Limb (tissue), 2 donors: ENCODE measurements around the gene ABCD3.
A peak's percentile ranks its signal among the peaks of the same experiment; 100 is the strongest.

ENCODE experiments used
- DNase-seq, 2 donors: peaks; one replicate each; pipeline ENCODE4 v3.0.0-alpha.2; 2016; ENCODE audit errors: extremely low spot score in 2 of 2

ABCD3 gene

DNA sequence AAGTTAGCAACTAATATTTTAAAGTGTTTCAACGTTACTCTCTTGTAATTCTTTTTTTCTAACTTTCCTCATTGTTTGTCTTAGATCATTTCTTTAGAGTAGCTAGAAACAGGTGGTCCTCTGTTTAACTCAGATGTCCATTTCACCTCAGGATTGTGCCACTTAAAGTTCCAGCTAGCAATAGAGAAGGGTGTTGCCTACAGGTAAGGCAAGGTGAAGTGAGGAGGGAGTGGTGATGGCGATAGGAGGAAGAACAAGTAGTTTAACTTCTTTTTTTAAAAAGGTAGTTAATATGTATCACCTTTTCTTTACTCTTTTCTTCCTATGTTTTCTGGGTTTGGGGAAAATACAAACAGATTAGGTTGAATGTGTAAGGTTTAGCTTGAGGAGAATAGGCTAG is 44.4 kb downstream of the ABCD3 start:
- DNase-seq = no peak

DNA sequence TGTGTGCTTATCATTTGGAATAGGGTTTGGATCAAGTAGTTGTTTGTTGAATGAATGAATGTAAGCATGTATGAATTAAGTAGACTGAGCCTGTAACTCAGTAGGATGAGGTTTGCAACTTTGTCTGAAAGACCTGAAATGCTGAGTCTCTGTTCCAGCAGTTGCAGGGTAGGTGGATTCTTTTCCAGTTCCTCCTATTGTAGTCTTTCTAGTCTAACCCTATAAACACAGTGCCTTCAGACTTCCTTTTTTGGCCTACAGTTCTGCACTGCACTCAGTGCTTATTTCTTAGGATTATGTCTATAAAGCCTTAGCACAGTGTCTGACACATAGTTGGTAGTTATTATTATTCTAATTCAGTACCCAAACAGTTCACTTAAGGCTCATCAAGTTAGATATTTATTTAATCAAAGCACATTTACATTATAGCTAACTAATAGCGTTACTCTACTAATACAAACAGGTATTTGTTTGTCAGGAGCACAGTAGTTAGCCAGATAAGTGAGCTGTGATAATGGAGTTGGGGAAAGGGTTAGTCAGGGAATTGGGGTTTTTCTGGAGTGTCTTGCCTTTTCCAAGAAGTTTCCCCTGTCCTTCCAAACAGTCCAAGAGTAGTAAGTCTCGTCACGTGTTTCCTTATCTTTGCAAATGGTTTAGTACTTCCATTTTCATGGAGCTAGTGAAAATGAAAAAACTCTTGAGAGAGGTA is 45.0 kb downstream of the ABCD3 start:
- no peak for DNase-seq

DNA sequence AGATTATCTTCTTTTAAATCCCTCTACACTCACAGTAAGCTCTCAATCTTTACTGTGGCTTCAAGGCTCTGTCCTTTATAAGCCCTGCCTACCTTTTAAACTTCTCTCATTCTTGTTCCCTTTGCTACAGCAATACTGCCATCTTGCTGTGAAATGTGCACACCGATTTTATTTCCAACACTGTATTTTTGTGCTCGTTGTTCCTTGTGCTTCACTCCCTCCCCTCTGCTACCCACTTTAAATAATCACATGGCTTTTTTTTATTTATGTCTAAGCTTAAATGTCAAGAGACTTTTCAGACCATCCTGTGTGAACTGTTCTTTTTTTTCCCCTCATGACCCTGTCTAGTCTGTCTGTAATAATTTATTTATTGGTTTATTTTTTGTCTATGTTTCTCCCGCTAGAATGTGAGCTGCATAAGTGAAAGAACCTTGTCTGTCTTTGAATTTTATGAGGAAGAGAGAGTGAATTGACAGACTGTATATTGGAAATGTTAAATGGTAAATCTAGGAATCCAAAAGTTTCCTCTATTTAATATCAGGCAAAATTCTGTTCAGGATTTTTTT is 45.7 kb downstream of the ABCD3 start:
- no peak for DNase-seq

DNA sequence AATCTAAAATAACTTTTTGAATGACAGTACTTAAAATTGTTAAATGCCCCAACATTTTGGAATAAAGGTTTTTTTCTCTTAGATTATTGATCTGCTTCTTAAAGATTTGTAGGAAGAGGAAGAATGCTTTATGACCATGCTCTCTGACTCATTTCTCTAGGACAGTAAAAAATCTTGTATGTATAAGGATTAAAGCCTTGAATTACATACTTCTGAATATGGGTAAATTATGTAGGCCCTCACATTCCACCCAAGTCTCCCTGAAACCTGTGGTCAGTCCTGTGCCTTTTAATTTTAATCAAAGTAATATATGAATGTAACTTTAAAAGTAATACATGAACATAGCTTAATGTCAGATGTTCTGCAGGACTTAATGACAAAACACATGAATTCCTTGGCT is 50.5 kb downstream of the ABCD3 start:
- DNase-seq = no peak

DNA sequence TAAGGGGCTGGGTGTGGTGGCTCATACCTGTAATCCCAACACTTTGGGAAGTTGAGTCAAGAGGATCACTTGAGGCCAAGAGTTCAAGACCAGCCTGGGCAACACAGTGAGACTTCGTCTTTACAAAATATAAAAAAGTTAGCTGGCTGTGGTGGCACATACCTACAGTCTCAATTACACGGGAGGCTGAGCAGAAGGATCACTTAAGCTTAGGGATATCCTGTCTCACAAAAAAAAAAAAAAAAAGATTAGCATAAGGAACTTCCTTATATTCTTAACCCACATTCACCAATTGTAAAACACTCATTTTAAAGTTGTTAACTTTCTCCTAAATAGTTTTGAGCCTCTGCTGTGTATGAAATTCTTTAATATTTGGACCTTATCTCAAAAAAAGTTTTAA is 53.1 kb downstream of the ABCD3 start:
- DNase-seq = no peak

DNA sequence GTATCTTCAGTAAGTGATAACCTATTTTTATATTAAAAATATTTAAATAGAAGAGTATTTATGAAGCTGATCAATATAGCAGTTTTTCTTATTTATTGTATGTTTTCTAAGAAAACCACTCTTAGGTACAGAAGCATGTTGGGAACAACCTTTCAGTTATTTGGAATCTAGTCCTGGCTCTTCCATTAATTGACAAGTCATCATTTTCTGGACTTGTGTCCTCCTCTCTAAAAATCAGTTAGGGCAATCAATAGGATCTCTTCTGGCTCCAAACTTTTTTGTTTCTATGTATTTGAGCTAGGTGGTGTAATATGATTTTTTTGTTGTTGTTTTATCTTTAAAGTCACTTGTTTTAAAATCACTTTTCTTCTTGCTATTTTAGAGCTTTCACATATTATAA is 57.0 kb downstream of the ABCD3 start:
- no peak for DNase-seq

DNA sequence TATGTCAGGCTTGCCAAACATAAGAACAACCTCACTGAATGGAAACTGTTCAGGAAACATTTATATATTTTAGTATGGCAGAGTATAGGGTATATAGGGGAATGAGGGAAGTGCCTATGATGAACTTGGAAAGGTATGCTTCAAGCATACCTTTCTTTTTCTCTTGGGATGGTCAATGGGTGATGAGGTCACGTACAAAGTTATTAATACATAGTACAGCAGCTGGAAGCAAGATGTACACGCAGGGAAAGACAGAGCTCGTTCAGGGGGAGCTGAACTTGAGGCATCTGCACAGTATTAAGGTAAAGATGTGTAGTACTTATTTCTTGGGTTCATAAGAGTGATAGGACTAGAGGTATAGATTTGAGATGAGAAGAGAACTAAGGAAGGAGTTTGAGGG is 61.5 kb downstream of the ABCD3 start:
- no peak for DNase-seq

DNA sequence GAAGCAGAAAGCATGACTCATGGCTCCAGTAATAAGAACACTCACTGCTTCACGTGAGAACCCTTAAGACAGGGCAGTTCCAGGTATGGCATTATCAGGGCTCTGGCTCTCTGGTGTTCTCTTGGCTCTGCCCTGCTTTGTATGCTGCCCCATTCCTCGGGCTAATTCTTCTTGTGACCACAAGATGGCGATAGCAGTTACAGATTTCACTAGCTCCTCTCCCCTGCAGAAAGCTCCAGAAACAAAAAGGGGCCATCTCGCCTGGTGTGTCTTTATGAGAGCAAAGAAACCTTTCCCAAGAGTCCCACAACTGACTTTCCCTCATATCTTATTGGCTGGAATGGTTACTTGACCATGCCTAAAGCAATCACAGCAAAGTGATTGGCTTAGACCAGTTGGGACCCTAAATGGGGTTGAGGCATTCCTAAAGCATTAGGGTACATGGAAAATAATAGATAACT is 63.3 kb downstream of the ABCD3 start:
- peak; percentile 49 to 82 for DNase-seq

DNA sequence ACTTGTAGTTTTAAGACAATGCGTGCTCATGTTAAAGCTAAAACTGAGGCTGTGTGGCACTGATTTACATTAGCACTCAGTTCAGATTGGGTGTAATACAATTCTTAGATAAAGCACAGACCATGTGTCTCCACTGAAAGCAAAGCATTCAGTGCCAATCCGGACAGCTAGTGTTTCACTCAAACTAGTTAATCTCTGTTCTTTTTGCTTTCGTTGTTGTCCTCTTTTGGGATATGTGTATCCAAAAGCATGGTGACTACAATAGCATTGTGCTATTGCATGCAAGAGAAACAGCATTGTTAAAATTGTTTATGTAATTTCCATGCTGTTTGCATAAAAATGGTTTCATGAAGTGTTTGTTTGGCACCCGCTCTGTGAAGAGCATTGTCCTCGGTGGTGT is 68.8 kb downstream of the ABCD3 start:
- no peak for DNase-seq

DNA sequence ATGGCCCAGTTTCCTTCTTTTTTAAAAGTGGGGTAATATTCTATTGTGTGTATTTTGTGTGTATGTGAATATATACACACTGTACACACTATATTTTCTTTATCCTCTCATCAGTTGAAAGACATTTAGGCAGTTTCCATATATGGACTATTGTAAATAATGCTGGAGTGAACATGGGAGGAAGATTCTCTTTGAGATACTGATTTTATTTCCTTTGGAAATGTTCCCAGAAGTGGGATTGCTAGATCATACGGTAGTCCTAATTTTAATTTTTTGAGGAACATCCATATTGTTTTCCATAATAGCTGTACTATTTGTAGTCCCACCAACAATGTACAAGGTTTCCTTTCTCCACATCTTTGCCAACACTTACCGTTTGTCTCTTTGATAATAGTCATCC is 72.4 kb downstream of the ABCD3 start:
- no peak for DNase-seq

DNA sequence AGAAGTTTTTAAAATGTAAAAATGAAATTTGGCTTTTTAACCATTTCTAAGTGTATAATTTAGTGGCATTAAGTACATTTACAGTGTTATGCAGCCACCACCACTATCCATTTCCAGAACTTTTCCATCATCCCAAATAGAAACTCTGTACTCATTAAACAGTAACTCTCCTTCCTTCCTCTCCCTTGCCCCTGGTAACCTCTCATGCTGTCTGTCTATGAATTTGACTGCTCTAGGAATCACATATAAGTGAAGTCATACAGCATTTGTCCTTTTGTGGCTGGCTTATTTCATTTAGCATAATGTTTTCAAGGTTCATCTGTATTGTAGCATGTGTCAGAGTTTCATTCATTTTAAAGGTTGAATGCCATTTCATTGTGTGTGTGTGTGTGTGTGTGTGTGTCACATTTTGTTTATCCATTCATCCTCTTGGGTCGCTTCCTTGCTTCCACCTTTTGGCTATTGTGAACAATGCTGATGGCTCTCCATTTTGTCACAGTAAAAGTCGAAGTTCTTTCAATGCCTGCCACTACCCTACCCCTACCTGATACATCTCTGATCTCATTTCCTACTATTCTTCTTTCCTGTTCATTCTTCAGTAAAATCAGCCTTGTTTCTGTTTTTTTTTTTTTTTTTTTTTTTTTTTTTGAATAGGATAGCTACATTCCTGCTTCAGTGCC is 78.0 kb downstream of the ABCD3 start:
- DNase-seq = no peak

DNA sequence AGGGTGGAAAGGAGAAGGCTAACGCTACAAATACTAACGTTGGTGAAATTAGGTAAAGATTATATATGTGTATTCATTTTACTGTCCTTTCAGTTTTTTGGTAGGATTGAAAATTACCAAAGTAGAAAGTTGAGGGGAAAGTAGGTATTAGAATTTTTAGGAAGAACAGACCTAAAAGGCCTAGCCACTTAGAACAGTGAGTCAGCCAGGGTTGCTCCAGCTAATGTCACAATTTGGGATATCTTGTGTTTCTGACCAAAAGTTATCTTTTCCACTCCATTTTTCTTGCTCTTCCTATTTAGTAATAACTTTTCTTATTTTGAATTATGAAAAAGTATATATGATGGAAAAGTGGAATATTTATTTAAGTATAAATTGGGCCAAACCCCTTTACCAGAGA is 83.2 kb downstream of the ABCD3 start:
- DNase-seq = no peak

DNA sequence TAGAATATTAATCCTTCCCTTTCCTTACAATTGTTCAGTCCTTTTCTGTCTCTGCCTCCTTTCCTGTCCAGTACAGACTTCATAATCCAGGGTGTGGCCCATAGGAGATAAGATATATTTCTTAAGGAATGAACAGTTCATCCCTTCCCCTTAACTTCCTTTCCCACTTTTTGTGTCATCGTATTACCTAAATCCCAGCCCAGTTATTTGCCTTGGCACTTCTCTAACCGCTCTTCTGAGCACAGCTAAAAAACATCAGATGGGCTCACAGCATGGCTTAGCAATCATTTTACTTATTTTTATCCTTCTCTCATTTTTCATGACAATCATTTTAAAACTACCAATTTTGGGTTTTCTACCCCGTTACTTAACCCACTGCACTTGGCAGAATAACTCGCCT is 83.7 kb downstream of the ABCD3 start:
- no peak for DNase-seq

DNA sequence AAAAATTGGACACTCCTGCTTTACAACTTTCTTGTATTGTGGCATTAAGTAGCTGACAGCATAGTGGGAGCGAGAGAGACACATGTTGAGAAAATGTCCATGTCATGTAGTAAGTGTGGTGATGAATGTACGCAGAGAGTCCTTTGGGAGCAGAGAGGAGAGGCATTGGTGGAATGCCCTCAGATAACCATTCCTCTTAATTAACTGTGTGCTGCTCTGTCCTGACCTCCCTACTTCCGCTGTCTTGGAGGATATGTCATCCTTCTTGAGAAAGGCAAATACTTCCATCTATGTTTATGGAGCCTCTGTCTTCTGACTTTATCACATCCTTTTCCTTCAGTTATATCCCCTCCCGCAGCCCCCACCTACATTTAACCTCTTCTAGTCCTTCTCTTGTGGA is 85.0 kb downstream of the ABCD3 start:
- DNase-seq = no peak

DNA sequence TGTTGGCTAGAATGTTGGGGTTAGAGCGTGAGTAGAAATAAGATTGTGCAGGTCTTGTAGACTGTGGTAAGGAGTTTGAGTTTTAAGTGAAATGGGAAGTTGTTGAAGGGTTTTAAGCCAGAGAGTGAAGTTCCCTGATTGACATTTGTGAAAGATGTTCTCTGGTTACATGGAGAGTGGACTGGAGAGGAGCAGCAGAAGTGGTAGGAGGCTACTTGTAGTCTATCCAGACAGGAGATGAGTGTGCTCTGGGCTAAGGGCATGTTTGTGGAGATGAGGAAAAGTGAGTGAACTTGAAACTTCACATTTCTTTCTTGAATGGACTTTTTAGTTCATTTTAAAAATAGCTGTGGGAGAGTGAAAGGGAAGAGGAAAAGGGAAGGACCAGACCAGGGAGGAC is 86.4 kb downstream of the ABCD3 start:
- DNase-seq = no peak

DNA sequence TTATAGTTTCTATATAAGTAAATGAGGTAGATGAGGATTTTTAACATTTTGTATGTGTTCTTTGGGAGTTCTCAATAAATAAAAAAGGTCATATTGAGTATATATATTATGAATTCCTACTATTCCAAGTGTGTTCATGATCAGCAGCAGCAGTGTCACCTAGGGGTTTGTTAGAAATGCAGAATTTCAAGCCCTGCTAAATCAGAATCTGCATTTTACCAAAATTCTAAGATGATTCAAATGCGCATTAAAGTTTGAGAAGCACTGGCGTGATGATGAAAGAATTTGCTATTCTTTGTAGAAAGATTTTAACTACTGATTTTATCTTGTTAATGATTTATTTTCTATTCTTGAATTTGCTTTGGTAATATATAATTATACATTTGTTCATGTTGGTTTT is 94.6 kb downstream of the ABCD3 start:
- DNase-seq = no peak

DNA sequence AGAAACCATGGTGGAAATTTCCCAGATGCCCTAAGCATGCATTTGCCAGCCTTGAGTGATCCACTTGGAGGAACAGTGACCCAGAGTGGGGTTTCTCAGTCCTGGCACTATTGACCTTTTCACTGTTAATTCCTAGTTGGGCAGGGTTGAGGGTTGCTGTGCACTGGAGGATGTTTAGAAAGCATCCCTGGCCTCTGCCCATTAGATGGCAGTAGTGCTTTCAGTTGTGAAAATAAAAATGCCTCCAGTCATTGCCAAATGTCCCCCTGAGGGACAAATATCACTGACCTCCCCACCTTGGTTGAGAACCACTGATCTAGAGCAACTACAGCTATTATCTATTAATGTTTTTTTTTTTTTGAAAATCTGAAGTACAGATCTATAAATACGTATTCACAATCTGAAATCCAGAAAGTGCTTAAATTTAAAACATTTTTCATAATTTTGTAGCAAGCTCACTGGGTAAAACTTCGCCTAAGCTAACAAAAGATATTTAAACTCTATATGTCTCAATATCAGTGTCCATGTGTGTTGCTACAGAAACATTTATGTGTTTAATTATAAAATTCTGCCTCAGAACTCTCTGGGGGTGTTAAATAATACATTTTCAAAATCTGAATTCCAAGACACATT is 96.0 kb downstream of the ABCD3 start:
- peak; percentile 30 to 39 for DNase-seq

DNA sequence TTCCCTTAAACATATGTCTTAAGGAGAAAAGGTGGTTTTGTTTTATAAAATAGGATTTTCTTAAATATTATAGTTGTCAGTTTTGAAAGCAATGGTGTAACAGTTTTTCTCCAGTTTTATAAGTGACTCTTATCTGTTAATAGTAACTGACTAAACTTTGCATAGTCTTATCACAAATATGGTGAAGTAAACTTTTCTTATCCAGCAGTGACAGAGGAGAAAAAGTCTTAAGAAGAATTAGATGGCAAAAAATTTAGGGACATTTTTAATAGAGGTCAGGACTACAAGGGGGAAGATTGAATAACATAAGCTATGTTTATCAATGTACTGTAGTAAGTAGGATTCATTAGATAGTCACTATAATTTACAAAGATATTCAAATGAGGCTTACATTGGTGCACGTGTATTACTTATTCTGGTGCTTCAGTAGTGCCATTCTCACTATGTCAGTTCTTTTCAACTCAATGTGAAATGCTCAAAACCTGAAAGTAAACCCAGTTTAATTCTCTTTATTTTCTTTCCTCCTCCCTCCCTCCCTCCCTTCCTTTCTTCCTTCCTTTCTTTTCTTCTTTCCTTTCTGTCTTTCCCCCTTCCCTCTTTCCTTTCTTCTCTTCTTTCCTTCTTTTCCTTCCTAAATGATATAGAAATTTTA is 97.2 kb downstream of the ABCD3 start:
- no peak for DNase-seq

DNA sequence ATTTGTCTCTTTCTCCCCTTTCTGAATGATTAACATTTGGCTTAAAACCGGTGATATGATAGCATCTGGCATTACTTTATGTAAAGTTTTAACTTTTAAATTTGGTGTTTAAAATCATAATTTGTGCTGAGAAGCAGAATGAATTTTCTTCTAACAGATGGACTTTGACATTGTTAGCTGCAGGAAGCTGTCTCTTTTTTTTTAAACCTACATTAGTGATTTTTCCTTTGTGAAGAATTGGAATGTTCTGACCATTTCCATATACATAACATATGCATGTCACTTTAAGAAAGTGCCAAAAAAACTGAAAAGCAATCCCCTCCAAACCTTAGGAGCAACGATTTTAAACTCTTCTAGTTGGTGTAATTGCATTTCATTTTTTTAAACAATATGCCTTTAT is 101.2 kb downstream of the ABCD3 start:
- DNase-seq = no peak

DNA sequence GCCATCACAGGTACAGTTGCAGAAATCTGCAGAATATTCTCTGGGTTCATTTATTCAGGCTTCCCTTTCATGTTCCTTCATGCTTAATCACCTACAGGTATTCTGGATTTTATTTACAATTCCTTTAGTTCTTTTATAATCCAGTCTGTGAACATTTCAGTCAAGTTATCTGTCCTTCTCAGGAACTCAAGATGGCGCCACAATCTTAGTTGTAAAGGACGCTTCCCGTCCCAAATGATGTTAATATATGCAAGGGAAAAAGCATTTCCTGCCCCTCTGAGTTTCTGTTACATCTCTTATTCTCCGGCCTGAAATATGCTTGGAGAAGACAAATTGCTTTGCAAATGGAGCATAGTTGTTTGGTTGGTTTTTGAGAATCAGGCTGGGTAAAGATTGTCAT is 104.1 kb downstream of the ABCD3 start:
- DNase-seq = peak in 1 of 2 donors; percentile 72

DNA sequence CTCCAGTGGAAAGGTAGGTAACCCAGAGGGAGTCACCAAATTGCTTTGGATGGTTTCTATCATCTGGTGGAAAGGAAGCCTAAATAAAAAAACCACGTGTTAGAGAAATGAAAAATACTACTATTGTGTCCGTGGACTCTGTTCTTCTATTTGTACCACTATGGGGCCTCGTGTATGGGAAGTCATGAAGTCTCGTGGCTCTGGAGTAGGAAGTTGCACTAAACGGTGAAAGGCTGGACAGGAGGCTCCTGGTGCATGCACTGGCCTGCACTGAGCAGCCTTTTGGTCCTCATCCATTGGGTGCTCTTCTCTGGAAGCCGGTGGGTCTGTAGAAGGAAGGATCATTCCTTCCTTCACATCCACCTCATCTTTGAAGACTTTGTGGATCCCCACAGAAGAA is 106.3 kb downstream of the ABCD3 start:
- DNase-seq = no peak
